Nephron (organoid): Measurements from ENCODE around the gene PSME1.
A peak's percentile ranks its signal among the peaks of the same experiment; 100 is the strongest.

Experiments used
- H3K27ac Mint-ChIP-seq, 3 experiments: 2 replicates each; pipeline ENCODE4 v1.8.0; 2020; ENCODE audit warnings: mixed read lengths in 3 of 3, mild to moderate bottlenecking in 2 of 3, moderate library complexity in 1 of 3
- H3K27me3 Mint-ChIP-seq: 2 replicates; pipeline ENCODE4 v1.8.0; 2021; ENCODE audit warnings: low read depth, mild to moderate bottlenecking, moderate library complexity, mixed read lengths
- H3K36me3 Mint-ChIP-seq: 2 replicates; pipeline ENCODE4 v1.8.0; 2020; ENCODE audit warnings: low read depth, mixed read lengths
- H3K4me1 Mint-ChIP-seq: 2 replicates; pipeline ENCODE4 v1.8.0; 2020; ENCODE audit warnings: mixed read lengths
- H3K4me3 Mint-ChIP-seq, 3 experiments: 2 replicates each; pipeline ENCODE4 v1.8.0; 2020; ENCODE audit warnings: mild to moderate bottlenecking in 3 of 3, mixed read lengths in 3 of 3, moderate library complexity in 2 of 3
- H3K9me3 Mint-ChIP-seq: 2 replicates; pipeline ENCODE4 v1.8.0; 2020; ENCODE audit warnings: mixed read lengths
- CTCF ChIP-seq, 3 experiments: fragments of 200-600 bp; sonication (generic); IDR thresholded peaks; one replicate each; pipeline ENCODE4 v1.5.0; 2021; ENCODE audit warnings: antibody characterized with exemption in 3 of 3; ENCODE audit not compliant: unreplicated experiment in 3 of 3

Gene PSME1

GRCh38 chr14:24150567-24150966 lies 14.6 kb downstream of the PSME1 start:
- TF ChIP-seq CTCF (IDR thresholded peaks at IDR 0.05; ENCODE audit: unreplicated experiment in 3 of 3): no peak
- H3K36me3 Mint-ChIP-seq: peaks cover 35% of the 10 kb centered on the region
- no peak overlapping the region for H3K27ac Mint-ChIP-seq

GRCh38 chr14:24150993-24151392 lies 15.0 kb downstream of the PSME1 start:
- no peak for TF ChIP-seq CTCF (IDR thresholded peaks at IDR 0.05; ENCODE audit: unreplicated experiment in 3 of 3)
- no peak overlapping the region for H3K27ac Mint-ChIP-seq
- no peaks in the 10 kb centered on the region for H3K27me3 Mint-ChIP-seq
- H3K36me3 Mint-ChIP-seq: peaks cover 39% of the 10 kb centered on the region
- H3K4me1 Mint-ChIP-seq: peaks cover 10% of the 10 kb centered on the region
- peak overlapping the region in 1 of 3 experiments; percentile 81 for H3K4me3 Mint-ChIP-seq
- H3K9me3 Mint-ChIP-seq: no peaks in the 10 kb centered on the region

More at GRCh38 chr14:24150567-24150966, 14.6 kb downstream of the PSME1 start:
- Mint-ChIP-seq H3K27me3 (no peaks in the 10 kb centered on the region), H3K4me3 (peak overlapping the region; percentile 27 to 98 (median 81)), H3K4me1 (peaks cover 15% of the 10 kb centered on the region), H3K9me3 (no peaks in the 10 kb centered on the region)

- Mint-ChIP-seq H3K4me3 (peak overlapping the region; percentile 21 to 62 (median 52)), H3K4me1 (peaks cover 6% of the 10 kb centered on the region), H3K27me3 (no peaks in the 10 kb centered on the region), H3K36me3 (peaks cover 40% of the 10 kb centered on the region), H3K9me3 (no peaks in the 10 kb centered on the region), H3K27ac (no peak overlapping the region)
- no peak for TF ChIP-seq CTCF (IDR thresholded peaks at IDR 0.05; ENCODE audit: unreplicated experiment in 3 of 3)
Measured at GRCh38 chr14:24151404-24152080, 15.5 kb downstream of the PSME1 start.

- TF ChIP-seq CTCF (IDR thresholded peaks at IDR 0.05; ENCODE audit: unreplicated experiment in 3 of 3): no peak
- H3K27me3 Mint-ChIP-seq: no peaks in the 10 kb centered on the region
- H3K27ac Mint-ChIP-seq: no peak overlapping the region
- H3K36me3 Mint-ChIP-seq: peaks cover 53% of the 10 kb centered on the region
- H3K9me3 Mint-ChIP-seq: no peaks in the 10 kb centered on the region
- no peaks in the 10 kb centered on the region for H3K4me1 Mint-ChIP-seq
- H3K4me3 Mint-ChIP-seq: no peak overlapping the region
Measured at GRCh38 chr14:24155100-24155499, 19.1 kb downstream of the PSME1 start.

- H3K4me3 Mint-ChIP-seq: no peak overlapping the region
- H3K4me1 Mint-ChIP-seq: peaks cover 10% of the 10 kb centered on the region
- H3K27ac Mint-ChIP-seq: no peak overlapping the region
- H3K9me3 Mint-ChIP-seq: no peaks in the 10 kb centered on the region
- H3K27me3 Mint-ChIP-seq: no peaks in the 10 kb centered on the region
- H3K36me3 Mint-ChIP-seq: peaks cover 51% of the 10 kb centered on the region
- TF ChIP-seq CTCF (IDR thresholded peaks at IDR 0.05; ENCODE audit: unreplicated experiment in 3 of 3): no peak
Measured at GRCh38 chr14:24156840-24157239, 20.8 kb downstream of the PSME1 start.

GRCh38 chr14:24157331-24157730 lies 21.3 kb downstream of the PSME1 start:
- Mint-ChIP-seq H3K27ac (no peak overlapping the region), H3K27me3 (no peaks in the 10 kb centered on the region), H3K4me3 (no peak overlapping the region), H3K9me3 (no peaks in the 10 kb centered on the region), H3K4me1 (peaks cover 15% of the 10 kb centered on the region), H3K36me3 (peaks cover 50% of the 10 kb centered on the region)
- TF ChIP-seq CTCF (IDR thresholded peaks at IDR 0.05; ENCODE audit: unreplicated experiment in 3 of 3): no peak
